Transverse colon (tissue), 4 donors: ENCODE results near the gene CMTM1. TPM values are rescaled to one million over a fixed set of nuclear protein-coding genes. Genes with fewer than 3 reads are reported as not detected.
A peak's percentile ranks its signal among the peaks of the same experiment; 100 is the strongest.

Source experiments
- DNase-seq: peaks from one replicate; pipeline ENCODE4 v3.0.0-alpha.2; 2019
- H3K27ac ChIP-seq, 4 donors: fragments of 200-600 bp; sonication (generic); 2 replicates each; pipeline ENCODE4 v1.5.1; 2016 to 2018; ENCODE audit warnings: inconsistent platforms in 4 of 4
- H3K27me3 ChIP-seq: fragments of 200-600 bp; sonication (generic); 2 replicates; pipeline ENCODE4 v1.5.1; 2017; ENCODE audit warnings: inconsistent platforms
- H3K36me3 ChIP-seq, 4 donors: fragments of 200-600 bp; sonication (generic); 2 replicates each; pipeline ENCODE4 v1.5.1; 2017 to 2019; ENCODE audit warnings: inconsistent platforms in 4 of 4
- H3K4me1 ChIP-seq, 4 donors: fragments of 200-600 bp; sonication (generic); 2 replicates each; pipeline ENCODE4 v1.5.1; 2017 to 2020; ENCODE audit warnings: inconsistent platforms in 4 of 4
- H3K4me3 ChIP-seq, 4 donors: fragments of 200-600 bp; sonication (generic); 1 replicate in 1 of 4; 2 replicates in 3 of 4; pipeline versions ENCODE4 v1.5.1 to v1.6.1; 2017 to 2019; ENCODE audit warnings: inconsistent platforms in 4 of 4
- H3K9me3 ChIP-seq, 2 donors: fragments of 200-600 bp; sonication (generic); 2 replicates each; pipeline ENCODE4 v1.5.1; 2017 to 2019; ENCODE audit warnings: inconsistent platforms in 2 of 2
- CTCF ChIP-seq, 5 experiments: fragments of 200-600 bp in 3 of 5; fragments of 450-650 bp in 2 of 5; sonication (generic) in 3 of 5; IDR thresholded peaks; 1 replicate in 2 of 5; 2 replicates in 3 of 5; pipeline ENCODE4 v1.5.1; 2016 to 2017; ENCODE audit warnings: antibody characterized with exemption in 5 of 5, inconsistent platforms in 3 of 5, mild to moderate bottlenecking in 2 of 5, moderate library complexity in 1 of 5
- EP300 ChIP-seq: sonication (generic); formaldehyde crosslinking; IDR thresholded peaks from one replicate; pipeline ENCODE4 v1.6.1; 2017; ENCODE audit warnings: antibody characterized with exemption, low read depth
- POLR2A ChIP-seq: fragments of 450-650 bp; IDR thresholded peaks from one replicate; pipeline ENCODE4 v1.6.1; 2016; ENCODE audit warnings: antibody characterized with exemption, mild to moderate bottlenecking, moderate library complexity
- POLR2AphosphoS5 ChIP-seq, 3 donors: sonication (generic); formaldehyde crosslinking; IDR thresholded peaks; one replicate each; pipeline ENCODE4 v1.6.1; 2016; ENCODE audit warnings: antibody characterized with exemption in 3 of 3
- WGBS, 2 donors: methylation state at CpG; one replicate each; pipeline ENCODE4 v1.1.5; 2018; ENCODE audit warnings: low coverage in 1 of 2; 5-methylcytosine and 5-hydroxymethylcytosine counted together
- in situ Hi-C, 4 donors: fragments of 200-750 bp; cut with MboI; loops; one replicate each; pipeline versions ENCODE4 v1.15.0 to v1.15.1; 2017; ENCODE audit warnings: low sequenced_read_pairs in 3 of 4, low pct_ligation_motif_present in 1 of 4, low pct_unique_long_range_greater_than_20kb in 1 of 4
- intact Hi-C: fragments of 100-400 bp; cut with DNase I; formaldehyde crosslinking; loops from one replicate; pipeline ENCODE4 v1.15.1; 2023; ENCODE audit warnings: low total_unique reads
- total RNA-seq, 4 donors: library from RNA; depleted of rRNA; stranded (reverse); fragments of >200 nt; gene quantifications; one replicate each; pipeline ENCODE4 v1.1.0, GENCODE V29; 2016

CMTM1 gene
- total RNA-seq, 4 donors from 2014 or later, result 2.0 to 34.2 (median 4.0) TPM; not detected in 1

- H3K4me1 ChIP-seq, result peaks cover 14 to 46% (median 23%) of the 10 kb centered on the region in 4 donors
- in situ Hi-C loops, result no loop called here
- peaks cover 0 to 11% (median 5%) of the 10 kb centered on the region in 4 donors for H3K36me3 ChIP-seq
Measured at GRCh38 chr16:66525396-66526180, 40.7 kb upstream of the CMTM1 start.

GRCh38 chr16:66528294-66528693, 37.9 kb upstream of the CMTM1 start:
- Histone ChIP-seq H3K9me3 (no peaks in the 10 kb centered on the region), H3K27me3 (no peaks in the 10 kb centered on the region), H3K4me1 (peaks cover 5 to 18% (median 9%) of the 10 kb centered on the region in 4 donors), H3K4me3 (no peak overlapping the region), H3K27ac (no peak overlapping the region), H3K36me3 (peaks cover 0 to 24% (median 10%) of the 10 kb centered on the region in 4 donors)
- intact Hi-C loops (no loop called here), in situ Hi-C loops (no loop called here)
- WGBS, 2 donors, result 98% methylated on average over 5 of the region's 5 CpGs; no CpG with 5 or more reads in 1 of the 2 donors
- TF ChIP-seq POLR2AphosphoS5 (IDR thresholded peaks at IDR 0.05) (no peak), EP300 (no peak), CTCF (IDR thresholded peaks at IDR 0.05) (no peak), POLR2A (no peak)
- no peak for DNase-seq

More at GRCh38 chr16:66525396-66526180, 40.7 kb upstream of the CMTM1 start:
- no peaks in the 10 kb centered on the region for H3K9me3 ChIP-seq
- TF ChIP-seq EP300, result no peak
- no peak for TF ChIP-seq POLR2AphosphoS5 (IDR thresholded peaks at IDR 0.05)
- TF ChIP-seq CTCF (IDR thresholded peaks at IDR 0.05), result no peak
- no peak for TF ChIP-seq POLR2A
- whole genome bisulfite sequencing, 2 donors, result 80 to 84% methylated on average over 3 to 9 of the region's 9 CpGs
- DNase-seq, result no peak
- intact Hi-C loops, result no loop called here
- H3K27ac ChIP-seq, result peak overlapping the region; percentile 72 to 99 (median 88)
- H3K4me3 ChIP-seq, result no peak overlapping the region
- H3K27me3 ChIP-seq, result no peaks in the 10 kb centered on the region

- TF ChIP-seq POLR2AphosphoS5 (IDR thresholded peaks at IDR 0.05) (no peak), CTCF (IDR thresholded peaks at IDR 0.05) (no peak), POLR2A (no peak), EP300 (no peak)
- Histone ChIP-seq H3K9me3 (no peaks in the 10 kb centered on the region), H3K27ac (no peak overlapping the region), H3K4me1 (peaks cover 0 to 9% (median 4%) of the 10 kb centered on the region in 4 donors), H3K36me3 (peaks cover 0 to 24% (median 10%) of the 10 kb centered on the region in 4 donors), H3K27me3 (no peaks in the 10 kb centered on the region), H3K4me3 (no peak overlapping the region)
- no peak for DNase-seq
- intact Hi-C loops, result no loop called here
- 84 to 87% methylated on average over 4 to 6 of the region's 6 CpGs for WGBS, 2 donors
- in situ Hi-C loops, result no loop called here
Measured at GRCh38 chr16:66529475-66529874, 36.8 kb upstream of the CMTM1 start.

- Histone ChIP-seq H3K9me3 (no peaks in the 10 kb centered on the region), H3K36me3 (peaks cover 0 to 20% (median 9%) of the 10 kb centered on the region in 4 donors), H3K27me3 (no peaks in the 10 kb centered on the region), H3K4me1 (peaks cover 0 to 4% (median 0%) of the 10 kb centered on the region in 4 donors), H3K27ac (no peak overlapping the region), H3K4me3 (no peak overlapping the region)
- in situ Hi-C loops (no loop called here), intact Hi-C loops (no loop called here)
- no peak for DNase-seq
- WGBS, 2 donors, result 83 to 96% methylated on average over 1 of the region's 1 CpG
- TF ChIP-seq POLR2A (no peak), EP300 (no peak), CTCF (IDR thresholded peaks at IDR 0.05) (no peak), POLR2AphosphoS5 (IDR thresholded peaks at IDR 0.05) (no peak)
Measured at GRCh38 chr16:66534376-66534799, 31.9 kb upstream of the CMTM1 start.
